Measurements from ENCODE around the gene ZBTB16. TPM values are rescaled to one million over a fixed set of nuclear protein-coding genes. Genes with fewer than 3 reads are reported as not detected.

Gene ZBTB16
- total and polyA plus RNA-seq, 9 donors, result 12.7 to 160 (median 68.7) TPM

DNA sequence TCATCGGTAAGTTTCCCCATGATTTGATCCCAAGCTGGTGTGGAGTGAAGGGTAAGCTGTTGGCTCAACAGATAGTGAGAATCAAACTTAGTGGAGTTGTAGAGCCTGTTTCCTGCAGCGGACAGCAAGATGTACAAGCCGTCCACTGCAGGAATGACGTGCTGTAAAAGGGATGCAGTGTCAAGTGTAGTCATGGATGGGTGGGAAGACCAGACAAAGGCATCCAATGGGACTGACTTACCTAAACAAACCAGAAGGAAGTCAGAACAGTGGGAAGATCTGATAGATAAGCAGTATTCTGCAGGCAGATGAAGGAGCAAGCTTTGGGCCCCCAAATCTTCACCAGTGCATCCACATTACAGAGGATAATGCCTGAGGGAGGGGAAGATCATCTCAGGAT is 8.8 kb downstream of the ZBTB16 start:
- Histone ChIP-seq H3K27me3 (no peaks in the 10 kb centered on the region), H3K36me3 (peaks cover 3% of the 10 kb centered on the region), H3K27ac (no peak overlapping the region), H3K9me3 (no peaks in the 10 kb centered on the region), H3K4me3 (no peak overlapping the region), H3K4me1 (ENCODE audit: insufficient read depth) (peaks cover 34% of the 10 kb centered on the region)
- WGBS, 3 donors, result 92 to 95% (median 93%) methylated on average over 4 of the region's 4 CpGs
- no peak for TF ChIP-seq POLR2A (IDR thresholded peaks at IDR 0.05)
- TF ChIP-seq EP300 (IDR thresholded peaks at IDR 0.05), result no peak
- TF ChIP-seq, protein P1, sequence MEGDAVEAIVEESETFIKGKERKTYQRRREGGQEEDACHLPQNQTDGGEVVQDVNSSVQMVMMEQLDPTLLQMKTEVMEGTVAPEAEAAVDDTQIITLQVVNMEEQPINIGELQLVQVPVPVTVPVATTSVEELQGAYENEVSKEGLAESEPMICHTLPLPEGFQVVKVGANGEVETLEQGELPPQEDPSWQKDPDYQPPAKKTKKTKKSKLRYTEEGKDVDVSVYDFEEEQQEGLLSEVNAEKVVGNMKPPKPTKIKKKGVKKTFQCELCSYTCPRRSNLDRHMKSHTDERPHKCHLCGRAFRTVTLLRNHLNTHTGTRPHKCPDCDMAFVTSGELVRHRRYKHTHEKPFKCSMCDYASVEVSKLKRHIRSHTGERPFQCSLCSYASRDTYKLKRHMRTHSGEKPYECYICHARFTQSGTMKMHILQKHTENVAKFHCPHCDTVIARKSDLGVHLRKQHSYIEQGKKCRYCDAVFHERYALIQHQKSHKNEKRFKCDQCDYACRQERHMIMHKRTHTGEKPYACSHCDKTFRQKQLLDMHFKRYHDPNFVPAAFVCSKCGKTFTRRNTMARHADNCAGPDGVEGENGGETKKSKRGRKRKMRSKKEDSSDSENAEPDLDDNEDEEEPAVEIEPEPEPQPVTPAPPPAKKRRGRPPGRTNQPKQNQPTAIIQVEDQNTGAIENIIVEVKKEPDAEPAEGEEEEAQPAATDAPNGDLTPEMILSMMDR (IDR thresholded peaks at IDR 0.05), result no peak
- no peak for DNase-seq
- intact Hi-C loops (cut with DNase I), result no loop called here

DNA sequence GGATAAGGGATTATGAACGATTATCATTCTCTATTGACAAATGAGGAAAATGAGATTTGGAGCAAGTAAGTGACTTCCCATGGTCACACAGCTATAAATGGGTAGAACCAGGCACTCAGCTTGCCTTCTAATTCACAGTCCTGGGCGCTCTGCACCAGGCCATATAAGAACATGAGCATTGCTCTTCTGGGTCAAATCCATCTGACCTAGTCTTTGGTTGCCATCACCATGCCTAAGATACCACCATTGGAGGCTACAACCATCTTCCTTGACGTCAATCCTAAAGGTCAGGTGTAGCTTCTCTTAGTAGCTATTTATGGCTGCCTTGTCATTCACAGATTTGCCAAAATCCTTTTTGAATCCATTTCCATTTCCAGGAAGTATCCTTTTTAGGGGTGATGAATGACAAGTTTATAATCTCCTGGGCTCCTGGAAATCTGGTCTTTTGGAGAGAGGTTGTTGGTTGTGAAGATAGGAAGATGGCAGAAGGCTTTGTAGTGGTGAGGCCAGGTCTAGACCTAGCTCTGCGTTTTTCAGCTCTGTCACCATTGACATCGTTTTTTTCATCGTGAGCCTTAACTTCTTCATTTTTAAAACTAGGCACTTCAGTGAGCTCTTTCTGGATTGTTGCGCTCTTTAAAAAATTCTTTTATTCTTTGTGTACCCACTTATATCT is 11.1 kb downstream of the ZBTB16 start:
- Histone ChIP-seq H3K27ac (no peak overlapping the region), H3K4me1 (ENCODE audit: insufficient read depth) (peaks cover 30% of the 10 kb centered on the region), H3K4me3 (no peak overlapping the region), H3K9me3 (no peaks in the 10 kb centered on the region), H3K36me3 (no peaks in the 10 kb centered on the region), H3K27me3 (no peaks in the 10 kb centered on the region)
- intact Hi-C loops (cut with DNase I), result loop anchor here in 1 of 4 donors (10.0 kb wide), 1 partner anchor 64 kb away; no protein-coding TSS in a partner anchor
- TF ChIP-seq POLR2A (IDR thresholded peaks at IDR 0.05), result no peak
- TF ChIP-seq, protein P1 (IDR thresholded peaks at IDR 0.05), result no peak
- TF ChIP-seq EP300 (IDR thresholded peaks at IDR 0.05), result no peak
- DNase-seq, result peak in 1 of 5 donors; percentile 5
- WGBS, 3 donors, result 95 to 96% (median 95%) methylated on average over 7 of the region's 7 CpGs

DNA sequence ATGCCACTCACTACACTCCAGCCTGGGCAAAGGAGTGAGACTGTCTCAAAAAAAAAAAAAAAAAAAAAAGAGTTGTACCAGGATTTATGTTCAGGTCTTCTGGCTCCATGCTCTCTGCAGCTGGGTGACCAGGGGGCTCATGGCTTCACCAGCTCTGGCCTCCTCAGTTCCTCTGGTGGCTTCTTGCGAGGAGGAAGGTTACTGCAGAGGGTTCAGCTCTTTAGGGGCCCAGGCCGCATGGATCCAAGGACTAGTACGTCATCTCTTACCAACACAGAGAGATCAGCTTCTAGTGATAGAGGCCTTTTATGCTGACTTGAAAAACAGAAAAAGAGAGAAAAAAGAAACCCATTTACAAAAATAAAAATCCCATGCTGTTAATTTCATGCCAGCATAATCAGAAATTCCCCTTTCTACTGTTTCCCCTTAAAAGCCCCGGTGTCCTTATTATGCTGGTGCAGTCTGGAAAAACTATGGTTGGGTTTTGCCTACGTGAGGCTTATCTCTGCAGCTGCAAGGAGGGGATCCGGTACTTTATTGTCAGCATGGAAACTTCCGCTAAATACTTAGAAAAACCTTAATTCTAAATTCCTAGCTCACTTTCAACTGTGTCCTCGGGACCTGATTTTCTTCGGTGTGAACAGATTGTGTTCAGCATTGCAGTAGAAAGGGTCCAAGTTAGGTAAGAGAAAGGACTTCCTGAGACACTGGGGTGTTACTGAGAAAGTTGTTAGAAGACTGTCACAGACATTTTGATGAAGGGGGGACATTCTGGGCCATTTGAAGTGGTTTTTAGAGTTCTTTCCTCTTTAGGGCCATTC is 13.7 kb downstream of the ZBTB16 start:
- no peaks in the 10 kb centered on the region for H3K9me3 ChIP-seq
- H3K4me3 ChIP-seq, result no peak overlapping the region
- WGBS, 3 donors, result 84 to 88% (median 87%) methylated on average over 9 of the region's 9 CpGs
- peak in 2 of 5 donors; percentile 14 to 31 for DNase-seq
- intact Hi-C loops (cut with DNase I), result loop anchor here in 1 of 4 donors (10.0 kb wide), 1 partner anchor 62 kb away; no protein-coding TSS in a partner anchor
- H3K27me3 ChIP-seq, result no peaks in the 10 kb centered on the region
- H3K4me1 ChIP-seq (ENCODE audit: insufficient read depth), result peaks cover 37% of the 10 kb centered on the region
- no peak overlapping the region for H3K27ac ChIP-seq
- H3K36me3 ChIP-seq, result no peaks in the 10 kb centered on the region
- TF ChIP-seq, protein P1 (IDR thresholded peaks at IDR 0.05), result no peak
- TF ChIP-seq POLR2A (IDR thresholded peaks at IDR 0.05) (no peak), EP300 (IDR thresholded peaks at IDR 0.05) (no peak)

- Histone ChIP-seq H3K27me3 (no peaks in the 10 kb centered on the region), H3K9me3 (no peaks in the 10 kb centered on the region), H3K27ac (no peak overlapping the region), H3K36me3 (no peaks in the 10 kb centered on the region), H3K4me3 (no peak overlapping the region), H3K4me1 (ENCODE audit: insufficient read depth) (peaks cover 39% of the 10 kb centered on the region)
- DNase-seq, result peak in 2 of 5 donors; percentile 18 to 32
- TF ChIP-seq POLR2A (IDR thresholded peaks at IDR 0.05), result no peak
- TF ChIP-seq EP300 (IDR thresholded peaks at IDR 0.05), result no peak
- TF ChIP-seq, protein P1 (IDR thresholded peaks at IDR 0.05), result no peak
- intact Hi-C loops (cut with DNase I), result loop anchor here in 1 of 4 donors (10.0 kb wide), 1 partner anchor 61 kb away; no protein-coding TSS in a partner anchor
- WGBS, 3 donors, result 93 to 97% (median 95%) methylated on average over 11 of the region's 11 CpGs
Measured at GRCh38 chr11:114073828-114074381, 14.4 kb downstream of the ZBTB16 start.

Data from ovary (tissue), 9 donors.